Neural cell (in vitro differentiated cells): Measurements from ENCODE around the gene CLK4.

Experiments
- CTCF ChIP-seq: fragments of 450-650 bp; IDR thresholded peaks from 2 replicates; pipeline ENCODE4 v1.5.1; 2014; ENCODE audit warnings: antibody characterized with exemption, mild to moderate bottlenecking, moderate library complexity; ENCODE audit not compliant: poor library complexity, severe bottlenecking
- EP300 ChIP-seq: fragments of 450-650 bp; conservative IDR thresholded peaks from 2 replicates; pipeline ENCODE4 v1.6.1; 2014; ENCODE audit warnings: antibody characterized with exemption, mild to moderate bottlenecking, moderate library complexity; ENCODE audit not compliant: poor library complexity, severe bottlenecking
- EZH2 ChIP-seq: fragments of 200-600, 300-800 bp; shearing (Covaris generic), sonication (generic); IDR thresholded peaks from 2 replicates; pipeline ENCODE4 v1.6.1; 2014; ENCODE audit warnings: antibody characterized with exemption, low read length, borderline replicate concordance, mild to moderate bottlenecking; ENCODE audit not compliant: insufficient read depth, poor library complexity, severe bottlenecking
- MXI1 ChIP-seq: fragments of 450-650 bp; conservative IDR thresholded peaks from 2 replicates; pipeline ENCODE4 v1.6.1; 2014; ENCODE audit warnings: antibody characterized with exemption, mild to moderate bottlenecking; ENCODE audit not compliant: poor library complexity, severe bottlenecking
- POLR2AphosphoS5 ChIP-seq: IDR thresholded peaks from 2 replicates; pipeline ENCODE4 v1.6.1; 2012

- TF ChIP-seq POLR2AphosphoS5 (no peak), CTCF (no peak), MXI1 (no peak), EZH2 (no peak), EP300 (no peak)
Measured at GRCh38 chr5:178624631-178625546, 2.0 kb downstream of the CLK4 start.
